IMR-90 (cell line): ENCODE measurements around the gene ZNF813.
"Not testable (repeated sequence)": the region's sequence is repeated elsewhere in the genome, so short reads cannot be mapped to it uniquely, and the experiment has no call there.

ENCODE experiments used
- MAZ ChIP-seq: IDR thresholded peaks from 2 replicates; pipeline ENCODE4 v1.6.1; 2012; ENCODE audit warnings: low read depth, mild to moderate bottlenecking, low read length, improper control_type of control experiment, moderate library complexity, borderline replicate concordance
- MXI1 ChIP-seq: IDR thresholded peaks from 2 replicates; pipeline ENCODE4 v1.6.1; 2012; ENCODE audit warnings: low read depth, mild to moderate bottlenecking, low read length, moderate library complexity, borderline replicate concordance
- NFE2L2 ChIP-seq: fragments of 150-350 bp; IDR thresholded peaks from 2 replicates; pipeline ENCODE4 v1.6.1; 2016; ENCODE audit warnings: low read depth, mild to moderate bottlenecking, low read length
- POLR2A ChIP-seq: IDR thresholded peaks from 2 replicates; pipeline ENCODE4 v1.6.1; 2012; ENCODE audit warnings: mild to moderate bottlenecking, low read depth, low read length
- RAD21 ChIP-seq: IDR thresholded peaks from 2 replicates; pipeline ENCODE4 v1.6.1; 2012; ENCODE audit warnings: low read length, improper control_type of control experiment
- RCOR1 ChIP-seq: IDR thresholded peaks from 2 replicates; pipeline ENCODE4 v1.6.1; 2012; ENCODE audit warnings: mild to moderate bottlenecking, low read length, improper control_type of control experiment; ENCODE audit not compliant: insufficient replicate concordance
- SMC3 ChIP-seq: fragments of 150-350 bp; IDR thresholded peaks from 2 replicates; pipeline ENCODE4 v1.6.1; 2016; ENCODE audit warnings: low read depth, mild to moderate bottlenecking, antibody characterized with exemption, low read length, moderate library complexity
- TF ChIP-seq, protein P1 (sequence below): conservative IDR thresholded peaks from 2 replicates; pipeline ENCODE4 v1.5.1; 2012; ENCODE audit warnings: mild to moderate bottlenecking, low read depth, low read length, improper control_type of control experiment

GRCh38 chr19:53497311-53498023 lies 29.9 kb downstream of the ZNF813 start:
- not testable (repeated sequence) for TF ChIP-seq SMC3, RAD21, NFE2L2, POLR2A, RCOR1, MAZ, MXI1
- TF ChIP-seq, protein P1, sequence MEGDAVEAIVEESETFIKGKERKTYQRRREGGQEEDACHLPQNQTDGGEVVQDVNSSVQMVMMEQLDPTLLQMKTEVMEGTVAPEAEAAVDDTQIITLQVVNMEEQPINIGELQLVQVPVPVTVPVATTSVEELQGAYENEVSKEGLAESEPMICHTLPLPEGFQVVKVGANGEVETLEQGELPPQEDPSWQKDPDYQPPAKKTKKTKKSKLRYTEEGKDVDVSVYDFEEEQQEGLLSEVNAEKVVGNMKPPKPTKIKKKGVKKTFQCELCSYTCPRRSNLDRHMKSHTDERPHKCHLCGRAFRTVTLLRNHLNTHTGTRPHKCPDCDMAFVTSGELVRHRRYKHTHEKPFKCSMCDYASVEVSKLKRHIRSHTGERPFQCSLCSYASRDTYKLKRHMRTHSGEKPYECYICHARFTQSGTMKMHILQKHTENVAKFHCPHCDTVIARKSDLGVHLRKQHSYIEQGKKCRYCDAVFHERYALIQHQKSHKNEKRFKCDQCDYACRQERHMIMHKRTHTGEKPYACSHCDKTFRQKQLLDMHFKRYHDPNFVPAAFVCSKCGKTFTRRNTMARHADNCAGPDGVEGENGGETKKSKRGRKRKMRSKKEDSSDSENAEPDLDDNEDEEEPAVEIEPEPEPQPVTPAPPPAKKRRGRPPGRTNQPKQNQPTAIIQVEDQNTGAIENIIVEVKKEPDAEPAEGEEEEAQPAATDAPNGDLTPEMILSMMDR = not testable (repeated sequence)
